ENCODE results near the gene B3GAT3.
A peak's percentile ranks its signal among the peaks of the same experiment; 100 is the strongest.
"Not testable (repeated sequence)": the region's sequence is repeated elsewhere in the genome, so short reads cannot be mapped to it uniquely, and the experiment has no call there.

Gene B3GAT3

DNA sequence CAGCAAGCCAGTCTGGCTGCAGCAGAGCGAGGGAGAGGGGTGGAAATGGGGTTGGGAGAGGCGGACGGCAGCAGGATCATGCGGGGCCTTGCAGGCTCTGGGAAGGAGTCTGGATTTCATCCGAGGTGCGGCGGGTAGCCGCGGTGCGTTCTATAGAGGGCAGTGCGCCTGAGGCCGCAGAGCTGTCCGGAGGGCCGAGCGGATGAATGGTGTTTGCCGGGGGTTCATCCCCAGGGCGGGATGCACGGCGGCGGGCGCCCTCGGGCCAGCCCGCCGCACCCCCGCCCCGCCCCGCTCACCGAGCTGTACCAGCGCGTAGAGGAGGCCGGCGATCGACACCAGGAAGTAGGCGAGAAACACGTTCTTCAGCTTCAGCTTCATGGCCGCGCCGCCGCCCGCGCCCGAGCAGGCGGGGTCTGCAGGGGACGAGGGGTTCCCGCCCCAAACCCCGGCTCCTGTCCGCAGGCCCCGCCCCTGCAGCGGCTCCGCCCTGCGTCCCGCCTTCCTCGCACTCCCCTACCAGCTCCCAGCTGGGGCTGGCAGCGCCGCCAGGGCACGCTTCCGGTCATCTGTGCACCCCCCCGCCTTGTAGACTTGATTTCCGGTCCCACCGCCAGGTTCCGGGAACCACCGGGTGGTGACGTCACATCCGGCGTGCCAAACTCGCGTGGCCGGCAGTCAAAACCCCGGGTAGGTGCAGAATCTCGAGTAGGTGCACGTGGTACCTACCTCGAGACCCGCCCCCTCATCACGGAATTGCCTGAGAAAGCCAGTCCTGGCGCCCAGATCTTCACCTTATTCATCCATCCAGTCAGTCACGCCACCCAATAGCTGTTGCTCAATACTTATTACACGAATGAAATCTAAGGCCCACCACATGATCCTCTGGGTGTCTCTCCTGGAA is at the start of gene B3GAT3:
TSS of gene B3GAT3 (minus strand) at position 420 of the 904 bp plus-strand sequence. CDS start at position 381, 39 bp downstream.
- DNase-seq, result peak; percentile 97

DNA sequence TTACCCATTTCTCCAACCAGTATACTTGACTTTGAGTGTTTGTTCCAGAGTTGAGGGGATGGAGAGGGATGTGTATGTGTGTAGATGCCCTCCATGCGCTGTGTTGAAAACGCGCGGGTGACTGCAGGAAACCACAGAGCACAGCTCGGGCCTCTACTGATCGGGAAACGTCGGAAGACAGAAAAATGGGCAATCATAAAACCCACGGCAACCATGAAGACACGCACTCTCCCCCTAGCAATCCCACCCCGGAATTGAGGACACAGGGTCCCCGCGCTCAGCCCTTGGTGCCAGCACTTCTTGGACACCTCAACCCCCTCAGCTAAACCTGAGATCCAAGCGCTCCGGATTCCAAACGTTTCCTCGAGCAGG is 49.4 kb upstream of the B3GAT3 start:
- no peak for DNase-seq

- no peak for DNase-seq
These were observed 47.8 kb upstream of the B3GAT3 start for GRCh38 chr11:62669420-62670161.

DNA sequence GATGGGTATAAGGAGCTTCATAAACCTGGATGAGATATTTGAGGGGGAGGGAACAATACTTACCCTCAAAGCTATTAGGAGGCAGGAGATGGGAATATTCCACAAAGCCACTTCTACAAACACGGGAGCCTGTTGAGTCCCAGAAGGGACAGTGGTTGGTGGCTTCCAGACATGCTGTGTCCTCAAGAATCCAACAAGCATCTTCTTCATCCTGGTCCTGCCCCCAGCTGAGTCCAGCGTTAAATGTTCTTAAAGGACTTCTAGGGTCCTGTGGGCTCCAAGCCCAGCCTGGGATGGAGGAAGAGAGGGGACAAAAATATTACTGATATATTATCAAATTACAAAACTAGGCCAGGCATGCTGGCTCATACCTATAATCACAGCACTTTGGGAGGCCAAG is 45.7 kb upstream of the B3GAT3 start:
- no peak for DNase-seq

- DNase-seq, result no peak
These were observed 44.6 kb upstream of the B3GAT3 start for GRCh38 chr11:62666259-62666926.

DNA sequence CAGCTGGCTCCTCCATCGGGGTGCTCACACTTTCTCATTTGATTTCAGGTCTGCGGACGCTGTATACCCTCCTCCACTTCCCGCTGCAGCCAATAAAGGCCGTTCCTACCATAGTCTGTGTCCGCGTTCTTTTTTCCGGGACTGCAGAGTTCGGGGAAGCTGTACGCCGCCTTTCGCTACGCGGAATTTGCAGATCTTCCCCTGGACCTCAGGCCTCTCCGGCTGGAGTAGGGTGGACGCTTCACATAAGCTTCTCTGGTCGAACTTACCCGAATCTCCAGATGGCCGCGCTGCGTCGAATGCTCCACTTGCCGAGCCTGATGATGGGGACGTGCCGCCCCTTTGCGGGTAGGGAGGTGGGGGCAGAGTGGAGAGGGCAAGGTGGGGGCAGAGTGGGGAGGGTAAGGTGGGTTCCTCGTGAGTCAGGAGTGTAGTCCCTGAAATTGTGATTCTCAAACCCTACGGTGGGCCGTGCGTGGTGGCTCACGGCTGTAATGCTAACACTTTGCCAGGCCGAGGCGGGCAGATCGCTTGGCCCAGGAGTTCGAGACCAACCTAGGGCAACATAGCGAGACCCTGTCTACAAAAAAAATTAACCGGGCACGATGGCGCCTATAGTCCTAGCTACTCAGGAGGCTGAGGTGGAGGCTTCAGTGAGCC is 43.9 kb upstream of the B3GAT3 start:
- no peak for DNase-seq

- peak; percentile 87 for DNase-seq
These were observed 43.4 kb upstream of the B3GAT3 start, which contains the start of the genes C11orf98 and CSKMT for GRCh38 chr11:62665075-62665598. C11orf98 (minus strand) TSS chr11:62665210; CDS start chr11:62665169, 41 bp downstream. CSKMT (plus strand) TSS chr11:62665312; CDS start chr11:62665880, 568 bp downstream.

DNA sequence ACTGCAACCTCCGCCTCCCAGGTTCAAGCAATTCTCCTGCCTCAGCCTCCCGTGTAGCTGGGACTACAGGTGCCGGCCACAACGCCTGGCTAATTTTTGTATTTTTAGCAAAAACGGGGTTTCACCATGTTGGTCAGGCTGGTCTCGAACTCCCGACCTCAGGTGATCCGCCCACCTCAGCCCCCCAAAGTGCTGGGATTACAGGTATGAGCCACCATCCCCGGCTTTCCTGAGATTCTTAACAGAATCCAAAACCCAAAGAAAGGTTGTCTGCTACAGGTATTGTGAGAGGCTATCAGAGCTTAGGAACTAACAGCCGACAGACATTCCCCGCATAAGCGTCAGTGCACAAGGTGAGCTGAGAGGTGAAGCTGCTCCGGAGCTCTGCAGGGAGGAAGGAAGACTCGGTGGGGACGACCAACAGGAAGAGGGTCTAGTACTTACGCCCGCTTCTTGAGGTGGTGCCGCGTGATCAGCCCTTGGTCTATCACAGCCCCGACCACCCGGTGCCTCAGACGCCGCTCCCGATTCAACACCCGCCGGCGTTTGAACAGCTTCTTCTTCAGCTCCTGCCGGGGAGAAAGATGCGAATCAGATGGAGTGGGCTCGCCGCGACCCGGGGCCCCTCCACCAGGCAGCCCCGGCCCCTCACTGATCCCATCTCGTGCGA is 42.8 kb upstream of the B3GAT3 start:
- DNase-seq, result peak; percentile 25

GRCh38 chr11:62656796-62657429 is 35.1 kb upstream of the B3GAT3 start:
- no peak for DNase-seq

DNA sequence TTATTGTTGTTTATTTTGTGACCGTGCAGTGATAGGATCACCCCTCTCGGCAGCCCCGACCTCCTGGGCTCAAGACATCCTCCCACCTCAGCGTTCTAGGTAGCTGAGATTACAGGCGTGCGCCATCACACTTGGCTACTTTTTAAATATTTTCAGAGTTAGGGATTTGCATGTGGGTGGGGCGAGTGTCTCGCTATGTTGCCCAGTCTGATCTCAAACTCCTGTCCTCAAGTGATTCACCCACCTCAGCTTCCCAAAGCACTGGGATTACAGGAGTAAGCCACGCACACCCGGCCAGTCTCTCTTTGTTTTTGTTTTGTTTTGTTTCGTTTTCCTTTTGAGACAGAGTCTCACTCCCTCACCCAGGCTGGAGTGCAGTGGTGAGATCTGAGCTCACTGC is 32.5 kb upstream of the B3GAT3 start:
- DNase-seq, result no peak

DNA sequence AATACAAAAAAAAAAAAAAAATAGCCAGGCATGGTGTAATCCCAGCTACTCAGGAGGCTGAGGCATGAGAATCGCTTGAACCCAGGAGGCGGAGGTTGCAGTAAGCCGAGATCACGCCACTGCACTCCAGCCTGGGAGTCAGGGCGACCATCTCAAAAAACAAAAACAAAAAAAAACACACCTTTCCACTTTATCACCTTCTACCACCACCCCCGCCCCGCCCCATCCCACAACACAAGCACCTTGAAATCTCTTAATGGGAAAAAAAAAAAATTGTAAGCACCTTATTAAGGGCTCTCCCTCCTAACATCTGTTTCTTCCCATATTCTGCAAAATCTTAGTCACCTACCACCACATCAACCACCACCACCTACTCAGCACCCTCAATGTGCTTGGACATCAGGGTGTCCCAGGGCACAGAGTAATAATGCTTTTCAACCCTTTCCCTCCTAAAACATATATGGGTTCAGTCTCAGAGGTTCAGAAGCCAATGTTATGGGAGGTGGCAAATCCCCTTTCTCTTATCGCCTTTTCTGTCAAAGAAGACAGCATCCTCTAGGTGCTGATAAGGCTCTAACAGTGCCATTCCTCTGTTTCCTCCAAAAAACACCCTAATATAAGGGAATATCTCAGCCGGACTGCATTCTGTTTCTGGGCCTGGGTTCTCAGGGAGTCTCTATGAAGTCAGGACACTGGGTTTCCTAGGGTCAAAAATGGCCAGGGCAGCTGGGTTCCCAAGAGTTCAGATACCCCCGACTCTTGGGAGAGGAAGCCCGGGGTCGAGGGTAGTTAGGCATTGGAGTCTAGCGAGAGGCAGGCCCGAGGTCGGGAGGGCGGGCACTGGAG is 30.6 kb upstream of the B3GAT3 start:
- no peak for DNase-seq

DNA sequence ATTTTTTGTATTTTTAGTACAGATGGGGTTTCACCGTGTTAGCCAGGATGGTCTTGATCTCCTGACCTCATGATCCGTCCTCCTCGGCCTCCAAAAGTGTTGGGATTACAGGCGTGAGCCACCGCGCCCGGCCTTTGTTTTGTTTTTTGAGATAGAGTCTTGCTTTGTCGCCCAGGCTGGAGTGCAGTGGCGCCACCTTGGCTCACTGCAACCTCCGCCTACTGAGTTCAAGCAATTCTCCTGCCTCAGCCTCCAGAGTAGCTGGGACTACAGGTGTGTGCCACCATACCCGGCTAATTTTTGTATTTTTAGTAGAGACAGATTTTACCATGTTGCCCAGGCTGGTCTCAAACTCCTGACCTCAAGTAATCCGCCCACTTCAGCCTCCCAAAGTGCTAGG is 28.5 kb upstream of the B3GAT3 start:
- not testable (repeated sequence) for DNase-seq

DNA sequence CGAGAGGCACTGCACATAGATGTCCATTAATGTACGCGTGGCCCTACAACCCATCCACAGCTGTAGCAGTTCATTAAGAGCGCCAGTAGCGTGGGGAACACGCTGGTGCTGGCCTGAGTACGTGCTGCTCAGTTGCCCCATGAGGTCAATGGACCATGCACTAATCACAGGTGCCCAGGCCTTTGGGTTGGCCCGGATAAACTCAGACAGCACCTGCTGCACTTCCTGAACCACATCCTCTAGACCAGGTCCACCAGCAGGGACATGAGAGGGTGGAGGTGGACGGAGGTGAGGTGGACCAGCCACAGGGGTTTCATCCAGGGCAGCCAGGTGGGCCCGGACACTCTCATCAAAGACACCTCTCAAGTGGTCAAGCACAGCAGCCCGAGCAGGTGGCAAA is 27.7 kb upstream of the B3GAT3 start:
- DNase-seq, result no peak

DNA sequence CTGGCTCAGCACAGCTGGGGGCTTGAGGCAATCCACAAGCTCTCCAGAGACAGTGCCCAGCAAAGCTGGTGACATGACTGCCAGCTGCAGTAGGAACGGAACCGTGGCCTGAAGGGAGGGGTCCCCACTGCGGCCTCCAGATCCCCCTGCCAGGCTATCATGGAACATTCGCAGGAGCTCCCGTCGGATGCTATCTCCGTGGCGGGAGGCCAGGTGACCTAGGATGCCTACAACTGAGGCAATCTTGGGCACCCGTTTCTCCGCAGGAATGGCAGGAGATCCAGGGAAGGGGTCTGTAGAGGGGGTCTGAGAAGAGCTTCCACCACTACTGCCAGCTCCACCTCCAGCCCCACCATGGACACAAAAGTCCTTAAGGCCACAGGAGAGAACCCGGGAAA is 27.2 kb upstream of the B3GAT3 start:
- no peak for DNase-seq

DNA sequence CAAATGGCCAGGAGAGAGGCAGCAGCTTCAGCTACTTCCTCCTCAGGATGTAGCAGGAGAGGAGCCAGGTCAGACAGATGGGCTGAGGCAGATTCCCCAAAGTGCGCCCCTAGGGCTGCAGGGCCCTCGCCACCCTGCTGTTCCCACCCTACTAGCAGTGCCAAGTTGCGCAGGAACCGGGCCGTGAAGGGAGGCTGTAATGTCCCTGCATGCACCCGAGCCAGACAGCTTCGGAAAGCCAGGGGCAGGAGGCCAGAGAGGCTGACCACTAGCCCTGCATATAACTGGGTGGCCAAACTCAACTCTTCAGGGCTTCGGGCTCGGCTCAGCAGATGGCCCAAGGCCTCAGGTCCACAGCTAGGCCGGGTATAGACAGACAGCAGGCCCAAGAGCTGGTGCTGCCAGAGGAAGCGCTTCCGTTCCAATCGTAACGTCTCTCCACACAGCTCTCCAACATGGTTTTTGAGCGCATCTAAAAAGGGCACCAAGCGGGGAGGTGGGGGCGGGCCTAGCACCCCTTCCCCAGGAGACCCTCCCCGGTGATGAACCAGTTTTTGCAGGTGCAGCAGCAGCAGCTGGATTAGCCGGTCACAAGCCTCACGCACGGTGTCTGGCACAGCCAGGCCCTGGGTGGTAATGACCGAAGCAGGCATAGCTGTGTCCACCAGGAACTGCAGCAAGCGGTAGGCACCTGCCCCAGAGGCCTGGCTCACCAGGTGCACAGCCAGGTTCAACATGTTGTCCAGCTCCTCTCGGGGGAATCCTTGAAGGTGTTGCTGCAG is 26.6 kb upstream of the B3GAT3 start:
- DNase-seq, result no peak

GRCh38 chr11:62647609-62648005 is 25.8 kb upstream of the B3GAT3 start:
- DNase-seq, result no peak

DNA sequence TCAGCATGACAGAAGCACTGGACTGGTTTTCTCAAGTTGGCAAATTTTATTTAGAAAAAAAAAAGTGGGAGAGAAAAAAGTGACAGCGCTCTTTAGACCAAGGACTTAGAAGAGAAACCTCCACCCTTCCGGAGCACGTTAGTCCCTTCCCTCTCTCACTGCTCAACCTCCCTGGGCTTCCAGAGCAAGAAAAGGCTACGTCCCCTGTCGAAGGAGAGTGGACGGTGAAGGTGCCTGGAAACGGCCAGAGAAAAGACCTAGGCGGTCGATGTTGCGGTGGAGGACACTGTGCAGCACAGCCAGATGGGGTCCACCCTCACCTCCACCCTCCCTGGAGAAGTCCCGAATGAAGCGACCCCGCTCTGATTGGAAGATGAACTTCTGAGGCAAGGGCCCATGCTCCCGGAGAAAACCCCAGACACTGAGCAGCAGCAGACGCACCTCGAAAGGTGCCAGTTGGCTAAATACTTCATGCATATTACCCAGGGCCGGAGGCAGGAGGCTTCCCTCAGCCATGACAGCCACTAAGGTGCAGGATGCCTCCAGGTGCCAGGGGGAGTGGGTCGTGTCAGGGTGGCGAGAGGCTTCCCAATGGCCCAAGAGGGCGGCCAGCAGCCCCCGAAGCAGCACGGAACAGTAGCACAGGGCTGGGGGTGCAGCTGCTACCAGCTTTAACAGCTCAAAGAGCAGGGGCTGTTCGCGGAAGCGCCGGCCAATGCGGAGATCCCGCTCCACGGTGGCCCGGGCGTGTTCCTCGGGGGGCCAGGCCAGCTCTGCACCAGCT is 25.2 kb upstream of the B3GAT3 start:
- no peak for DNase-seq

DNA sequence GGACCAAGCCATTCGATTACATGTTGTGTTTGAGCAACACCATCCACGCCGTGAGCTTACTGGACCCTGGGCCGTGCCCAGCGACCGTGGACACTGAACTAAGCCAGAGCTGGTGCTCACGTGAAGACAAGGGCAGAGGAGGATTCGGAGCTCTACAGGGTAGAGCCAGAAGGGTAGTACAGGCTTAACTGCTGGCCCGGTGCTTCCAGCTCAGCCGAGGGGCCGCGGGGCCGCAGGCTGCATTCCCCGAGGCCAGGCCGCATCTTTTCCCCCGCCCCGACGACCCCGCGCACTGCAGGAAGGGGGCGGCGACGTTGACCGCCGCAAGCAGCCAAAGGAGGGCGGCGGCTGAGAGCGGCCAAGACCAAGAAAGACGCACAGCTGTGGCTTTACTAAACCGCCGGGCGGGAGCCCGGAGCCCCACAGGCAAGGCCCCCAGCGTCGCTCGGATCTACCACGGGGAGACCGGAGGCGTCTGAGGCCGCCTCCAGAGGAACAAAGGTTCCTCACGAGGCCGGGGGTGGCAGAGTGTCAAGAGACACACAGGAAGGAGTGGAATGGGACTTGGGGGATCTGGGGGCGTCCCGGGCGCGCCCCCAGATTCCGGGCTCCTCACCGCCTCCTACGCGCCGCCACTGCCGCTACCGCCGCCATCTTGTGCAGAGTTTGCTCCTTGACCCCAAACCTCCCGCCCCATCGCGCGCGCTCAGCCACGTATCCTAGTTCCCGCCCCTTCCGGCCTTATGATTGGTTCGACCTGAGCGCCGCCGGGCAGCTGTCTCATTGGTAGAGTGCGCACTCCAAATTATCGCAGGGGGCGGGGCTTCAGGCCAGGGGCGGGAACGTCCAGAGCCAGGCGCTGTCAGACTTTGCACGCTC is 24.4 kb upstream of the B3GAT3 start, which contains the start of gene GANAB:
TSS of gene GANAB (minus strand) at position 668 of the 879 bp plus-strand sequence. CDS start at position 654, 14 bp downstream.
- DNase-seq, result peak; percentile 98

All from NCI-H1436 (cell line).